HAP-1 (cell line): ENCODE data around the gene SLC5A9.
"Not testable (repeated sequence)": the region's sequence is repeated elsewhere in the genome, so short reads cannot be mapped to it uniquely, and the experiment has no call there.

Experiments used
- DNase-seq, 2 experiments: peaks; one replicate each; pipeline ENCODE4 v3.0.0-alpha.2; 2016 to 2020; ENCODE audit warnings: low spot score in 2 of 2
- H3K27me3 ChIP-seq: fragments of 250-450 bp; sonication (Bioruptor Pico); 2 replicates; pipeline ENCODE4 v1.5.1; 2020; ENCODE audit warnings: low read depth, mild to moderate bottlenecking, moderate library complexity
- H3K36me3 ChIP-seq: fragments of 250-450 bp; sonication (Bioruptor Pico); replicated peaks from 2 replicates; pipeline ENCODE4 v1.5.1; 2020; ENCODE audit warnings: mild to moderate bottlenecking
- H3K4me1 ChIP-seq: fragments of 250-450 bp; sonication (Bioruptor Pico); 2 replicates; pipeline ENCODE4 v1.5.1; 2020; ENCODE audit warnings: mild to moderate bottlenecking
- H3K4me3 ChIP-seq: fragments of 250-450 bp; sonication (Bioruptor Pico); 2 replicates; pipeline ENCODE4 v1.5.1; 2020; ENCODE audit warnings: mild to moderate bottlenecking, moderate library complexity
- H3K9me3 ChIP-seq: fragments of 250-450 bp; sonication (Bioruptor Pico); 2 replicates; pipeline ENCODE4 v1.5.1; 2020; ENCODE audit warnings: mild to moderate bottlenecking, moderate library complexity
- in situ Hi-C: fragments of 300-500 bp; cut with MboI; formaldehyde crosslinking; loops from 3 replicates; pipeline ENCODE4 v1.14.3; 2020; ENCODE audit warnings: low sequenced_read_pairs, inconsistent platforms, mixed read lengths

The SLC5A9 gene

GRCh38 chr1:48266576-48266975 lies 44.1 kb downstream of the SLC5A9 start:
- Histone ChIP-seq H3K9me3 (no peaks in the 10 kb centered on the region), H3K36me3 (no peaks in the 10 kb centered on the region), H3K4me1 (no peaks in the 10 kb centered on the region), H3K4me3 (no peak overlapping the region), H3K27me3 (no peaks in the 10 kb centered on the region)
- in situ Hi-C loops = no loop called here
- DNase-seq = no peak

DNA sequence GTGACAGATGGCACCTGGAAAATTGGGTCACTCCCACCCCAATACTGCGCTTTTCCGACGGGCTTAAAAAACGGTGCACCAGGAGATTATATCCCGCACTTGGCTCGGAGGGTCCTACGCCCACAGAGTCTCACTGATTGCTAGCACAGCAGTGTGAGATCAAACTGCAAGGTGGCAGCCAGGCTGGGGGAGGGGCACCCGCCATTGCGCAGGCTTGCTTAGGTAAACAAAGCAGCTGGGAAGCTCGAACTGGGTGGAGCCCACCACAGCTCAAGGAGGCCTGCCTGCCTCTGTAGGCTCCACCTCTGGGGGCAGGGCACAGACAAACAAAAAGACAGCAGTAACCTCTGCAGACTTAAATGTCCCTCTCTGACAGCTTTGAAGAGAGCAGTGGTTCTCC lies 54.9 kb downstream of the SLC5A9 start:
- H3K9me3 ChIP-seq, H3K4me1 ChIP-seq, H3K27me3 ChIP-seq, in situ Hi-C loops, H3K36me3 ChIP-seq, DNase-seq, H3K4me3 ChIP-seq: not testable (repeated sequence)

- H3K9me3 ChIP-seq, H3K4me3 ChIP-seq, in situ Hi-C loops, H3K36me3 ChIP-seq, DNase-seq, H3K27me3 ChIP-seq, H3K4me1 ChIP-seq: not testable (repeated sequence)
These were observed 59.8 kb downstream of the SLC5A9 start for GRCh38 chr1:48282329-48282728.

DNA sequence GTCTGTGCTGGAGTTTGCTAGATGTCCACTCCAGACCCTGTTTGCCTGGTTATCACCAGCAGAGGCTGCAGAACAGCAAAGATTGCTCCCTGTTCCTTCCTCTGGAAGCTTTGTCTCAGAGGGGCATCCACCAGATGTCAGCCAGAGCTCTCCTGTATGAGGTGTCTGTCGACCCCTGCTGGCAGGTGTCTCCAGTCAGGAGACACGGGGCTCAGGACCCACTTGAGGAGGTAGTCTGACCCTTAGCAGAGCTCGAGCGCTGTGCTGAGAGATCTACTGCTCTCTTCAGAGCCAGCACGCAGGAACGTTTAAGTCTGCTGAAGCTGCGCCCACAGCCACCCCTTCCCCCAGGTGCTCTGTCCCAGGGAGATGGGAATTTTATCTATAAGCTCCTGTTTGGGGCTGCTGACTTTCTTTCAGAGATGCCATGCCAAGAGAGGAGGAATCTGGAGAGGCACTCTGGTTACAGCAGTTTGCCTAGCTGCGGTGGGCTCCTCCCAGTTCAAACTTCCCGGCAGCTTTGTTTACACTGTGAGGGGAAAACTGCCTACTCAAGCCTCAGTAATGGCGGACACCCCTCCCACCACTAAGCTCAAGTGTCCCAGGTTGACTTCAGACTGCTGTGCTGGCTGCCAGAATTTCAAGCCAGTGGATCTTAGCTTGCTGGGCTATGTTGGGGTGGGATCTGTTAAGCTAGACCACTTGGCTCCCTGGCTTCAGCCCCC lies 62.3 kb downstream of the SLC5A9 start:
- H3K36me3 ChIP-seq, H3K4me3 ChIP-seq, H3K4me1 ChIP-seq, in situ Hi-C loops, H3K27me3 ChIP-seq, DNase-seq, H3K9me3 ChIP-seq: not testable (repeated sequence)

- Histone ChIP-seq H3K4me3 (no peak overlapping the region), H3K4me1 (no peaks in the 10 kb centered on the region), H3K9me3 (no peaks in the 10 kb centered on the region), H3K36me3 (no peaks in the 10 kb centered on the region), H3K27me3 (no peaks in the 10 kb centered on the region)
- in situ Hi-C loops = no loop called here
- no peak for DNase-seq
These were observed 63.0 kb downstream of the SLC5A9 start for GRCh38 chr1:48285525-48285924.

GRCh38 chr1:48291421-48291820 lies 68.9 kb downstream of the SLC5A9 start:
- no peaks in the 10 kb centered on the region for H3K4me1 ChIP-seq
- no peaks in the 10 kb centered on the region for H3K9me3 ChIP-seq
- H3K36me3 ChIP-seq = no peaks in the 10 kb centered on the region
- H3K4me3 ChIP-seq = no peak overlapping the region
- H3K27me3 ChIP-seq = no peaks in the 10 kb centered on the region
- in situ Hi-C loops = no loop called here
- no peak for DNase-seq

GRCh38 chr1:48292706-48293105 lies 70.2 kb downstream of the SLC5A9 start:
- in situ Hi-C loops = no loop called here
- Histone ChIP-seq H3K9me3 (no peaks in the 10 kb centered on the region), H3K27me3 (no peaks in the 10 kb centered on the region), H3K4me1 (no peaks in the 10 kb centered on the region), H3K36me3 (no peaks in the 10 kb centered on the region), H3K4me3 (no peak overlapping the region)
- no peak for DNase-seq

DNA sequence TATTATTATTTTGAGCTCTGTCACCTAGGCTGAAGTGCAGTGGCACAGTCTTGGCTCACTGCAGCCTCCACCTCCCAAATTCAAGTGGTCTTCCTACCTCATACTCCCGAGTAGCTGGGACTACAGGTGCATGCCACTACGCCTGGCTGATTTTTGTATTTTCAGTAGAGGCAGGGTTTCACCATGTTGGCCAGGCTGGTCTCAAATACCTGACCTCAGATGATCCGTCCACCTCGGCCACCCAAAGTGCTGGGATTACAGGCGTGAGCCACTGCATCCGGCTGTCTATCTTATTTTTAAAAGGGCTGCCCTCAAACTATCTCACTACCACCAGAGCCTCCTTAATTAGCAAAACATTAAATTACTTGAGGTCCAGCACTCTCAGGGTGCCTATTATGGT lies 71.6 kb downstream of the SLC5A9 start:
- H3K4me1 ChIP-seq, H3K4me3 ChIP-seq, H3K36me3 ChIP-seq, DNase-seq, in situ Hi-C loops, H3K9me3 ChIP-seq, H3K27me3 ChIP-seq: not testable (repeated sequence)

DNA sequence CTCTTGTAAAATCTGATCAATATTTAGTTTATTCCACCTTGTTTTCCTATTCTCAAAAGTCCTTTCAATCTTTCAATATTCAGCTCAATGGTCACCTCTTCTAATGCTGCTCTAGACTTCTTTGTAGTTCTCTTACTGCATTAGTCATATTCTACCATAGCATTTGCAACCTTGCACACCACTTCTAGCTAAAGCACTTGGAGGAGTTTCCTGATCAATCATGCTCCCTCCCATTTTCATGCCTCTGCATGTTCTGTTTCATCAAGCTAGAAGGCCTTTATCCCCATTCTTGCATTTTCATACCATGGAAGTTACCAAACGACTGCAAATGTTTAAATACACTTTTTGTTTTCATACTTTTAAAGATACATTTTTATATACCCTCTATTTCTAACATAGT lies 72.1 kb downstream of the SLC5A9 start:
- in situ Hi-C loops = no loop called here
- H3K9me3 ChIP-seq = no peaks in the 10 kb centered on the region
- H3K36me3 ChIP-seq = no peaks in the 10 kb centered on the region
- H3K4me3 ChIP-seq = no peak overlapping the region
- DNase-seq = no peak
- H3K27me3 ChIP-seq = no peaks in the 10 kb centered on the region
- no peaks in the 10 kb centered on the region for H3K4me1 ChIP-seq
